Upper lobe of right lung (tissue), 1 donor: ENCODE results near the gene POU6F1. TPM values are rescaled to one million over a fixed set of nuclear protein-coding genes. Genes with fewer than 3 reads are reported as not detected.

Source experiments
- ATAC-seq: fragments of 200-7000 bp; cut with Tn5 transposase; one replicate; pipeline ENCODE4 v1.9.1; 2020; ENCODE audit warnings: mild to moderate bottlenecking, moderate library complexity
- DNase-seq: peaks from one replicate; pipeline ENCODE4 v3.0.0-alpha.2; 2020
- H3K27ac ChIP-seq: fragments of 200-600 bp; one replicate; pipeline ENCODE4 v1.8.0; 2022
- H3K27me3 ChIP-seq: fragments of 200-600 bp; one replicate; pipeline ENCODE4 v1.8.0; 2022; ENCODE audit warnings: mild to moderate bottlenecking
- H3K36me3 ChIP-seq: fragments of 200-600 bp; one replicate; pipeline ENCODE4 v1.8.0; 2022
- H3K4me1 ChIP-seq: fragments of 200-600 bp; one replicate; pipeline ENCODE4 v1.8.0; 2022
- H3K4me3 ChIP-seq: fragments of 200-600 bp; one replicate; pipeline ENCODE4 v1.8.0; 2022; ENCODE audit warnings: mild to moderate bottlenecking
- H3K9me3 ChIP-seq: fragments of 200-600 bp; one replicate; pipeline ENCODE4 v1.8.0; 2022
- CTCF ChIP-seq: fragments of 200-600 bp; IDR thresholded peaks from one replicate; pipeline ENCODE4 v1.8.0; 2022; ENCODE audit warnings: antibody characterized with exemption
- intact Hi-C: fragments of 100-400 bp; cut with DNase I; formaldehyde crosslinking; loops from one replicate; pipeline ENCODE4 v1.11.0; 2022
- total RNA-seq: library from RNA; stranded (reverse); fragmentation: NEBNext Ultra II Directional; extraction: Animal tissue kit (Norgen Biotek cat#: 25700); gene quantifications from one replicate; pipeline ENCODE4 v1.2.1, GENCODE V29; 2021
- donor health status: DM: no; HTN: yes; CAD: no; lungs with severe emphysema.

The POU6F1 gene
- total RNA-seq, 1 donor from 2014 or later: 19.0 TPM

- no peak for TF ChIP-seq CTCF
- ATAC-seq (no peak), DNase-seq (peak; percentile 43)
- Histone ChIP-seq H3K36me3 (no peaks in the 10 kb centered on the region), H3K4me1 (no peaks in the 10 kb centered on the region), H3K9me3 (no peaks in the 10 kb centered on the region), H3K4me3 (no peak overlapping the region), H3K27ac (no peak overlapping the region), H3K27me3 (no peaks in the 10 kb centered on the region)
- intact Hi-C loops: no loop called here
Measured at GRCh38 chr12:51254536-51254935, 36.7 kb upstream of the POU6F1 start.

- DNase-seq: no peak
- no peak overlapping the region for H3K27ac ChIP-seq
- no peaks in the 10 kb centered on the region for H3K4me1 ChIP-seq
- H3K4me3 ChIP-seq: no peak overlapping the region
- no peak for TF ChIP-seq CTCF
- H3K9me3 ChIP-seq: no peaks in the 10 kb centered on the region
- intact Hi-C loops: no loop called here
- ATAC-seq: no peak
- no peaks in the 10 kb centered on the region for H3K27me3 ChIP-seq
- H3K36me3 ChIP-seq: no peaks in the 10 kb centered on the region
Measured at GRCh38 chr12:51253276-51253675, 35.4 kb upstream of the POU6F1 start.

GRCh38 chr12:51247523-51248206 lies 29.8 kb upstream of the POU6F1 start:
- H3K27me3 ChIP-seq: no peaks in the 10 kb centered on the region
- intact Hi-C loops: no loop called here
- ATAC-seq: peak; percentile 22
- H3K36me3 ChIP-seq: peaks cover 29% of the 10 kb centered on the region
- TF ChIP-seq CTCF: no peak
- peaks cover 35% of the 10 kb centered on the region for H3K4me1 ChIP-seq
- peak overlapping the region; percentile 70 for H3K27ac ChIP-seq
- H3K4me3 ChIP-seq: no peak overlapping the region
- no peaks in the 10 kb centered on the region for H3K9me3 ChIP-seq
- no peak for DNase-seq

DNA sequence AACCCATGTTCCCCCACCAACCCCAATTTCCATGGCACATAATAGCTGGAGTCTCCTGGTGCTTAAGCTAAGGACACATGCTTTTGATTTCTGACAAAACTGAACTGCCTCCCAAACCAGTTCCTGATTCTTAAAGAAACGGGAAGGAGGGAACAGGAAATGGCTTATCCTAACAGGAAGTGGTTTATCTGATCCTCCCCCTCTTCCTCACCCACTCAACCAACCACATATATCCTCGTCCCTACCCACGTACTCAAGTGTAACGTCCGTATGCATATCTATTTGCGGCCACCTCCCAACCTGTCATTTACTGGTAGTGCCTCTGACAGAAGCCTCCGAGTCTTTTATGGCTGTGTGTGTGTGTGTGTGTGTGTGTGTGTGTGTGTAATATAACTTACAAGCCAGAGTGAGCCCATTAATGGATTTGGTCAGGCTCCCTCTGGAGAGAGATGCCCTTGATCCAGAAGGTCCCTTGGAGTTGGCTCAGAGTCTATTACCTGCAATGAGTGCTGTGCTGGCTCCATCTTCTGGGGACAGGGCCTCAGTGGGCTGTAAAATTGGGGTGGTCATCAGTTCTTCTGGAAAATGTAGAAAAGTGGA lies 28.5 kb upstream of the POU6F1 start:
- intact Hi-C loops: no loop called here
- H3K9me3 ChIP-seq: no peaks in the 10 kb centered on the region
- H3K4me1 ChIP-seq: peaks cover 43% of the 10 kb centered on the region
- no peak for DNase-seq
- peak; percentile 91 for ATAC-seq
- no peaks in the 10 kb centered on the region for H3K27me3 ChIP-seq
- TF ChIP-seq CTCF: no peak
- H3K27ac ChIP-seq: peak overlapping the region; percentile 70
- H3K36me3 ChIP-seq: peaks cover 42% of the 10 kb centered on the region
- H3K4me3 ChIP-seq: no peak overlapping the region

- DNase-seq (no peak), ATAC-seq (no peak)
- Histone ChIP-seq H3K27me3 (no peaks in the 10 kb centered on the region), H3K36me3 (peaks cover 49% of the 10 kb centered on the region), H3K27ac (peak overlapping the region; percentile 36), H3K9me3 (no peaks in the 10 kb centered on the region), H3K4me1 (peaks cover 50% of the 10 kb centered on the region), H3K4me3 (no peak overlapping the region)
- intact Hi-C loops: no loop called here
- TF ChIP-seq CTCF: no peak
Measured at GRCh38 chr12:51245476-51246253, 27.8 kb upstream of the POU6F1 start.
